GM12874 (cell line): ENCODE data around the gene CDH4.

ENCODE experiments used
- CTCF ChIP-seq: IDR thresholded peaks from 2 replicates; pipeline ENCODE4 v1.5.1; 2011; ENCODE audit warnings: low read depth, mild to moderate bottlenecking, control low read depth, low read length, moderate library complexity; ENCODE audit not compliant: insufficient read depth

Gene CDH4

GRCh38 chr20:61919675-61920365 lies 667.8 kb downstream of the CDH4 start:
- no peak for TF ChIP-seq CTCF

- TF ChIP-seq CTCF, result no peak
Measured at GRCh38 chr20:61922411-61922810, 670.4 kb downstream of the CDH4 start.

- no peak for TF ChIP-seq CTCF
Measured at GRCh38 chr20:61922936-61923335, 670.9 kb downstream of the CDH4 start.

- no peak for TF ChIP-seq CTCF
Measured at GRCh38 chr20:61923371-61924166, 671.5 kb downstream of the CDH4 start.

GRCh38 chr20:61924211-61924857 lies 672.3 kb downstream of the CDH4 start:
- no peak for TF ChIP-seq CTCF

GRCh38 chr20:61924858-61925554 lies 672.9 kb downstream of the CDH4 start:
- no peak for TF ChIP-seq CTCF
